ENCODE measurements around the gene RTKN. TPM values are rescaled to one million over a fixed set of nuclear protein-coding genes. Genes with fewer than 3 reads are reported as not detected.

The RTKN gene
- polyA plus RNA-seq, 1 of the 3 experiments (the other 2 are of a cell fraction), result 22.6 TPM

DNA sequence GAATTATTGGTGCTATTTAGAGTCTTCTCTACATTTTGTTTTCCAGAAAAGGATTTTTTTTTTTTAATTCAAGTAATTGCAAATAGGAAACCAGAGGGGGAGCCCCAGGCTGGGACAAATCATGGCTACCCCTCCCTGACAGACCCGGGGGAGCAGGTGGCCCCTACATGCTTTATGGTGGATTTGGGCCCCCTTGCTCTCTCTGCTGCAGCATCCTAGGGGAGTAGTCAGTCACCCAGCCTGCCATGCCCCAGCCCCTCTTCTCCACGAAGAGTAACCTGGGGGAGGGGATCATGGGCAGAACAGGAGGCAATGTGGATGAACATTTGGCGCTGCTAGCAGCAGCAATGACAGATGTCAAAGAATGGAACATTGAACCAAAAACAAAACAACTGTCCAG lies 25.0 kb downstream of the RTKN start (continued):
- no peak for TF ChIP-seq ZBTB33 (IDR thresholded peaks at IDR 0.05; ENCODE audit: borderline replicate concordance, low read depth)
- TF ChIP-seq FOSL2 (IDR thresholded peaks at IDR 0.05; ENCODE audit: borderline replicate concordance, low read depth), result no peak
- TF ChIP-seq, protein P1, sequence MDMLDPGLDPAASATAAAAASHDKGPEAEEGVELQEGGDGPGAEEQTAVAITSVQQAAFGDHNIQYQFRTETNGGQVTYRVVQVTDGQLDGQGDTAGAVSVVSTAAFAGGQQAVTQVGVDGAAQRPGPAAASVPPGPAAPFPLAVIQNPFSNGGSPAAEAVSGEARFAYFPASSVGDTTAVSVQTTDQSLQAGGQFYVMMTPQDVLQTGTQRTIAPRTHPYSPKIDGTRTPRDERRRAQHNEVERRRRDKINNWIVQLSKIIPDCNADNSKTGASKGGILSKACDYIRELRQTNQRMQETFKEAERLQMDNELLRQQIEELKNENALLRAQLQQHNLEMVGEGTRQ (IDR thresholded peaks at IDR 0.05; ENCODE audit: borderline replicate concordance, low read depth, low read length), result no peak
- TF ChIP-seq FOXM1 (IDR thresholded peaks at IDR 0.05; ENCODE audit: low read depth), result no peak

GRCh38 chr2:74415762-74416395 lies 25.9 kb downstream of the RTKN start:
- Histone ChIP-seq H3K36me3 (replicated peaks in 1 of 2; ENCODE audit: control insufficient read depth in 1 of 2, insufficient read depth in 2 of 2, low read length in 1 of 2) (no peaks in the 10 kb centered on the region), H3F3A (replicated peaks; ENCODE audit: insufficient read depth) (peaks cover 1% of the 10 kb centered on the region), H3K4me2 (no peak overlapping the region), H3K27me3 (ENCODE audit: insufficient read depth) (no peaks in the 10 kb centered on the region), H3K79me2 (ENCODE audit: insufficient read depth) (no peaks in the 10 kb centered on the region), H3K9ac (no peak overlapping the region), H4K20me1 (ENCODE audit: insufficient read depth) (no peaks in the 10 kb centered on the region), H3K9me3 (no peaks in the 10 kb centered on the region), H3K4me1 (ENCODE audit: control insufficient read depth in 1 of 2, insufficient read depth in 2 of 2, low read depth in 1 of 2, low read length in 1 of 2) (peaks cover 0 to 3% of the 10 kb centered on the region in 2 experiments; a peak in 1 of 4 replicates), H2AFZ (ENCODE audit: low read depth) (no peak overlapping the region), H3K4me3 (ENCODE audit: low read depth in 2 of 2, low read length in 1 of 2) (no peak overlapping the region), H3K9me2 (no peaks in the 10 kb centered on the region), H3K27ac (ENCODE audit: low read depth in 2 of 2, low read length in 1 of 2) (no peak overlapping the region)
- peak; percentile 19 for DNase-seq
- TF ChIP-seq, protein P2, sequence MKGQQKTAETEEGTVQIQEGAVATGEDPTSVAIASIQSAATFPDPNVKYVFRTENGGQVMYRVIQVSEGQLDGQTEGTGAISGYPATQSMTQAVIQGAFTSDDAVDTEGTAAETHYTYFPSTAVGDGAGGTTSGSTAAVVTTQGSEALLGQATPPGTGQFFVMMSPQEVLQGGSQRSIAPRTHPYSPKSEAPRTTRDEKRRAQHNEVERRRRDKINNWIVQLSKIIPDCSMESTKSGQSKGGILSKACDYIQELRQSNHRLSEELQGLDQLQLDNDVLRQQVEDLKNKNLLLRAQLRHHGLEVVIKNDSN (IDR thresholded peaks at IDR 0.05; ENCODE audit: borderline replicate concordance, low read depth), result no peak
- no peak for TF ChIP-seq MEF2A (IDR thresholded peaks at IDR 0.05; ENCODE audit: borderline replicate concordance, low read depth)
- no peak for TF ChIP-seq SMC3 (IDR thresholded peaks at IDR 0.05; ENCODE audit: low read depth, low read length)
- TF ChIP-seq NRF1 (IDR thresholded peaks at IDR 0.05; ENCODE audit: low read depth, low read length), result no peak
- TF ChIP-seq SIN3A (IDR thresholded peaks at IDR 0.05; ENCODE audit: borderline replicate concordance, low read depth, low read length), result no peak
- no peak for TF ChIP-seq FOXM1 (IDR thresholded peaks at IDR 0.05; ENCODE audit: low read depth)
- TF ChIP-seq RAD21 (IDR thresholded peaks at IDR 0.05; ENCODE audit: low read length), result no peak
- TF ChIP-seq EP300 (IDR thresholded peaks at IDR 0.05; ENCODE audit: borderline replicate concordance in 1 of 2, low read depth in 1 of 2, low read length in 1 of 2), result no peak
- no peak for TF ChIP-seq RFX5 (IDR thresholded peaks at IDR 0.05; ENCODE audit: low read length)
- no peak for TF ChIP-seq RCOR1 (IDR thresholded peaks at IDR 0.05; ENCODE audit: low read length)
- TF ChIP-seq, protein P3, sequence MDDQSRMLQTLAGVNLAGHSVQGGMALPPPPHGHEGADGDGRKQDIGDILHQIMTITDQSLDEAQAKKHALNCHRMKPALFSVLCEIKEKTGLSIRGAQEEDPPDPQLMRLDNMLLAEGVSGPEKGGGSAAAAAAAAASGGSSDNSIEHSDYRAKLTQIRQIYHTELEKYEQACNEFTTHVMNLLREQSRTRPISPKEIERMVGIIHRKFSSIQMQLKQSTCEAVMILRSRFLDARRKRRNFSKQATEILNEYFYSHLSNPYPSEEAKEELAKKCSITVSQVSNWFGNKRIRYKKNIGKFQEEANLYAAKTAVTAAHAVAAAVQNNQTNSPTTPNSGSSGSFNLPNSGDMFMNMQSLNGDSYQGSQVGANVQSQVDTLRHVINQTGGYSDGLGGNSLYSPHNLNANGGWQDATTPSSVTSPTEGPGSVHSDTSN (IDR thresholded peaks at IDR 0.05), result no peak
- WGBS (ENCODE audit: low lambda C conversion rate), result 86% methylated on average over 32 of the region's 35 CpGs
- ChIA-PET POLR2A (interaction anchor here (0.6 kb wide), 1 partner anchor 242 kb away, joined by 6 read pairs; no protein-coding TSS in a partner anchor), CTCF (interaction anchor here (3.9 kb wide), 1 partner anchor 24 kb away, joined by 18 read pairs; no protein-coding TSS in a partner anchor)
